ENCODE data around the gene ZNF84.

DNA sequence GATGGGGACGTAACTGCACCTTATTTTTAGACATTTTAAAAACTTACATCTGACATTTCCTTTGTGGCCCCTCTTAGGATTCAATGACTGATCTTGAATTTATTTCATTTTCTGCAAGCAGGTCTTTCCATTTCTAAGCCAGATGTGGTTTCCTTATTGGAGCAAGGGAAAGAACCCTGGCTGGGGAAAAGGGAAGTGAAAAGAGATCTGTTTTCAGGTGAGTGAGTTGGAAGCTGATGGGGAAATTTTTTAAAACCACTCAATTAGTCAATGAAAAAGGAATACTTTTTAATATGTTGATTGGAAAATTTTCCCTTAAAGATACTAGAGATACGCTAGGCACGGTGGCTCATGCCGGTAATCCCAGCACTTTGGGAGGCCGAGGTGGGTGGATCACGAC lies 46.0 kb downstream of the ZNF84 start:
- TF ChIP-seq, protein P1, sequence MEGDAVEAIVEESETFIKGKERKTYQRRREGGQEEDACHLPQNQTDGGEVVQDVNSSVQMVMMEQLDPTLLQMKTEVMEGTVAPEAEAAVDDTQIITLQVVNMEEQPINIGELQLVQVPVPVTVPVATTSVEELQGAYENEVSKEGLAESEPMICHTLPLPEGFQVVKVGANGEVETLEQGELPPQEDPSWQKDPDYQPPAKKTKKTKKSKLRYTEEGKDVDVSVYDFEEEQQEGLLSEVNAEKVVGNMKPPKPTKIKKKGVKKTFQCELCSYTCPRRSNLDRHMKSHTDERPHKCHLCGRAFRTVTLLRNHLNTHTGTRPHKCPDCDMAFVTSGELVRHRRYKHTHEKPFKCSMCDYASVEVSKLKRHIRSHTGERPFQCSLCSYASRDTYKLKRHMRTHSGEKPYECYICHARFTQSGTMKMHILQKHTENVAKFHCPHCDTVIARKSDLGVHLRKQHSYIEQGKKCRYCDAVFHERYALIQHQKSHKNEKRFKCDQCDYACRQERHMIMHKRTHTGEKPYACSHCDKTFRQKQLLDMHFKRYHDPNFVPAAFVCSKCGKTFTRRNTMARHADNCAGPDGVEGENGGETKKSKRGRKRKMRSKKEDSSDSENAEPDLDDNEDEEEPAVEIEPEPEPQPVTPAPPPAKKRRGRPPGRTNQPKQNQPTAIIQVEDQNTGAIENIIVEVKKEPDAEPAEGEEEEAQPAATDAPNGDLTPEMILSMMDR (IDR thresholded peaks at IDR 0.05; ENCODE audit: low read depth, low read length), result no peak
- TF ChIP-seq EZH2phosphoT487 (IDR thresholded peaks at IDR 0.05; ENCODE audit: low read depth), result no peak
